GM23338 (cell line): ENCODE data around the gene NENF. TPM values are rescaled to one million over a fixed set of nuclear protein-coding genes. Genes with fewer than 3 reads are reported as not detected.

ENCODE experiments used
- ATAC-seq: fragments of 200-7000 bp; cut with Tn5 transposase; 3 replicates; pipeline ENCODE4 v1.9.1; 2020
- DNase-seq: peaks from one replicate; pipeline ENCODE4 v3.0.0-alpha.2; 2015; ENCODE audit warnings: low spot score
- H2AFZ ChIP-seq: fragments of 200-600 bp; sonication (generic); 2 replicates; pipeline ENCODE4 v1.8.0; 2016; ENCODE audit warnings: antibody characterized with exemption, mild to moderate bottlenecking, moderate library complexity
- H3F3A ChIP-seq: fragments of 200-600 bp; sonication (generic); replicated peaks from 2 replicates; pipeline ENCODE4 v1.8.0; 2017; ENCODE audit warnings: antibody characterized with exemption, mixed run types, low read depth
- H3K27ac ChIP-seq: fragments of 200-600 bp; sonication (generic); 2 replicates; pipeline ENCODE4 v1.6.1; 2016; ENCODE audit warnings: low read depth
- H3K27me3 ChIP-seq: fragments of 200-600 bp; sonication (generic); 2 replicates; pipeline ENCODE4 v1.8.0; 2016; ENCODE audit warnings: mild to moderate bottlenecking, mixed run types, moderate library complexity; ENCODE audit not compliant: insufficient read depth
- H3K36me3 ChIP-seq: fragments of 200-600 bp; sonication (generic); 2 replicates; pipeline ENCODE4 v1.8.0; 2016; ENCODE audit warnings: mild to moderate bottlenecking; ENCODE audit not compliant: insufficient read depth
- H3K4me1 ChIP-seq: fragments of 200-600 bp; sonication (generic); 2 replicates; pipeline ENCODE4 v1.8.0; 2016; ENCODE audit warnings: mild to moderate bottlenecking, moderate library complexity; ENCODE audit not compliant: insufficient read depth
- H3K4me2 ChIP-seq: fragments of 200-600 bp; sonication (generic); 2 replicates; pipeline ENCODE4 v1.7.1; 2017; ENCODE audit warnings: mixed run types
- H3K4me3 ChIP-seq: fragments of 200-600 bp; sonication (generic); 2 replicates; pipeline ENCODE4 v1.6.1; 2016; ENCODE audit warnings: mixed run types
- H3K79me2 ChIP-seq: fragments of 200-600 bp; sonication (generic); replicated peaks from 2 replicates; pipeline ENCODE4 v1.8.0; 2017; ENCODE audit warnings: mild to moderate bottlenecking; ENCODE audit not compliant: insufficient read depth
- H3K9me2 ChIP-seq: fragments of 200-600 bp; sonication (generic); 2 replicates; pipeline ENCODE4 v1.8.0; 2017; ENCODE audit not compliant: insufficient read depth
- H4K20me1 ChIP-seq: fragments of 200-600 bp; sonication (generic); replicated peaks from 2 replicates; pipeline ENCODE4 v1.8.0; 2017; ENCODE audit warnings: mild to moderate bottlenecking; ENCODE audit not compliant: insufficient read depth
- H3K27ac Mint-ChIP-seq: 2 replicates; pipeline ENCODE4 v1.8.0; 2020; ENCODE audit warnings: inconsistent platforms, mild to moderate bottlenecking, moderate library complexity, mixed read lengths
- H3K27me3 Mint-ChIP-seq: 3 replicates; pipeline ENCODE4 v1.8.0; 2022; ENCODE audit warnings: low read depth, mild to moderate bottlenecking, moderate library complexity, mixed read lengths, inconsistent platforms; ENCODE audit not compliant: insufficient read depth, poor library complexity
- H3K36me3 Mint-ChIP-seq: 3 replicates; pipeline ENCODE4 v1.8.0; 2021; ENCODE audit warnings: low read depth, mild to moderate bottlenecking, inconsistent platforms, moderate library complexity, mixed read lengths
- H3K4me1 Mint-ChIP-seq: 3 replicates; pipeline ENCODE4 v1.8.0; 2020; ENCODE audit warnings: mild to moderate bottlenecking, inconsistent platforms, mixed read lengths
- H3K4me3 Mint-ChIP-seq: 3 replicates; pipeline ENCODE4 v1.8.0; 2021; ENCODE audit warnings: moderate library complexity, mild to moderate bottlenecking, inconsistent platforms, mixed read lengths
- H3K9me3 Mint-ChIP-seq: 3 replicates; pipeline ENCODE4 v1.8.0; 2020; ENCODE audit warnings: moderate library complexity, mild to moderate bottlenecking, inconsistent platforms, mixed read lengths
- CREB1 ChIP-seq: fragments of 250-450 bp; sonication (Bioruptor Pico); IDR thresholded peaks from 2 replicates; pipeline ENCODE4 v1.5.0; 2020; ENCODE audit warnings: low read depth, mild to moderate bottlenecking, moderate library complexity
- EZH2 ChIP-seq: fragments of 200-600 bp; sonication (generic); IDR thresholded peaks from one replicate; pipeline ENCODE4 v1.8.0; 2017; ENCODE audit warnings: antibody characterized with exemption, mild to moderate bottlenecking, low read depth; ENCODE audit not compliant: unreplicated experiment
- EZH2phosphoT487 ChIP-seq: fragments of 200-600 bp; sonication (generic); IDR thresholded peaks from one replicate; pipeline ENCODE4 v1.8.1; 2018; ENCODE audit warnings: antibody characterized with exemption; ENCODE audit not compliant: unreplicated experiment
- JUNB ChIP-seq: IDR thresholded peaks from one replicate; pipeline ENCODE4 v1.6.1; 2016; ENCODE audit warnings: antibody characterized with exemption; ENCODE audit not compliant: unreplicated experiment
- NANOG ChIP-seq: IDR thresholded peaks from 2 replicates; pipeline ENCODE4 v1.6.1; 2016; ENCODE audit warnings: antibody characterized with exemption, borderline replicate concordance
- POLR2AphosphoS5 ChIP-seq: IDR thresholded peaks from 2 replicates; pipeline ENCODE4 v1.6.1; 2016; ENCODE audit warnings: antibody characterized with exemption, low read depth
- STAT1 ChIP-seq: IDR thresholded peaks from one replicate; pipeline ENCODE4 v1.6.1; 2016; ENCODE audit warnings: antibody characterized with exemption; ENCODE audit not compliant: unreplicated experiment
- ZNF114 ChIP-seq: fragments of 250-450 bp; sonication (Bioruptor Pico); IDR thresholded peaks from 2 replicates; pipeline ENCODE4 v1.5.0; 2020; ENCODE audit warnings: mild to moderate bottlenecking, moderate library complexity
- ZNF331 ChIP-seq: fragments of 250-450 bp; sonication (Bioruptor Pico); IDR thresholded peaks from 2 replicates; pipeline ENCODE4 v1.5.0; 2020; ENCODE audit warnings: low read depth, mild to moderate bottlenecking, moderate library complexity
- polyA plus RNA-seq: library from polyadenylated mRNA; unstranded; fragments of >200 nt; fragmentation: Nextera tagmentation; extraction: Ambion mirVana; gene quantifications from 2 replicates; pipeline ENCODE4 v1.2.1, GENCODE V29; 2016
- total RNA-seq: library from RNA; depleted of rRNA; stranded (reverse); fragments of >200 nt; shearing (Covaris generic); gene quantifications from 2 replicates; pipeline ENCODE4 v1.2.3, GENCODE V29; 2014
- TF ChIP-seq, protein P1 (sequence below): IDR thresholded peaks from one replicate; pipeline ENCODE4 v1.6.1; 2018; ENCODE audit warnings: antibody characterized with exemption; ENCODE audit not compliant: unreplicated experiment
- TF ChIP-seq, protein P2 (sequence below): fragments of 250-450 bp; sonication (Bioruptor Pico); IDR thresholded peaks from 2 replicates; pipeline ENCODE4 v1.5.0; 2020; ENCODE audit warnings: mild to moderate bottlenecking, moderate library complexity
- TF ChIP-seq, protein P3 (sequence below): IDR thresholded peaks from 2 replicates; pipeline ENCODE4 v1.6.1; 2016; ENCODE audit warnings: antibody characterized with exemption
- TF ChIP-seq, protein P4 (sequence below), 2 experiments: fragments of 200-600 bp in 1 of 2; sonication (generic) in 1 of 2; conservative IDR thresholded peaks; 2 replicates each; pipeline versions ENCODE4 v1.5.1 to v1.6.1; 2016 to 2017; ENCODE audit warnings: antibody characterized with exemption in 2 of 2, low read depth in 2 of 2, mild to moderate bottlenecking in 2 of 2, moderate library complexity in 1 of 2

Gene NENF
- total and polyA plus RNA-seq, 2 experiments from 2014 or later, result 27.6 to 60.7 TPM

DNA sequence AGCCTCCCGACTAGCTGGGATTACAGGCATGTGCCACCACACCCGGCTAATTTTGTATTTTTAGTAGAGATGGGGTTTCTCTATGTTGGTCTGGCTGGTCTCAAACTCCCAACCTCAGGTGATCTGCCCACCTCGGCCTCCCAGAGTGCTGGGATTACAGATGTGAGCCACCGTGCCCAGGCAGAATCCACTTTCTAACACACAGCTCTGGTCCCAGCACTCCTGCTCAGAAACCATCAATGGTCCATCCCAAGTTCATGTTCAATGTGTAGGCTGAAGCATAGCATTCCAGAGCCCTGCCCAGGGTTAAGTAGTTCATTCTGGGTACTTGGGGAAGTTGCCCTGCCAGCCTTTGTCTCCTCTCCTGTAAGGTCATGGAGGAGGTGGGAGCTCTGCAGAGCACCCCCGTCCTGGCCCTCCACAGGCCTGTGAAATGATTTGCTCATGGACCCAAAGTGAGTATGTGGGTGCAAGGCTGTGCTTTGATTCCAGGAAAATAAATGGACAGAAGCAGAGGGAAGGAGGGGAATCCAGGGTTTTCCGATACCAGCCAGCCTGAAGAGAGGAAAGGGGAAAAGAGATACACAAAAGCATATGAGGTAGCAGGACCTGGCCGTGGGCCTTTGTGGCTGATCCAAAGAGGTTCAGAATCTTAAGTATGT lies 55.2 kb downstream of the NENF start:
- no peak overlapping the region for H3K4me2 ChIP-seq
- no peak overlapping the region for H3K27ac ChIP-seq
- H4K20me1 ChIP-seq, result no peaks in the 10 kb centered on the region
- H3K9me2 ChIP-seq, result peaks cover 4% of the 10 kb centered on the region; the same call in 1 of the 2 replicates
- H2AFZ ChIP-seq, result no peak overlapping the region
- no peak for DNase-seq
- no peak overlapping the region for H3K27ac Mint-ChIP-seq
- TF ChIP-seq, protein P1, sequence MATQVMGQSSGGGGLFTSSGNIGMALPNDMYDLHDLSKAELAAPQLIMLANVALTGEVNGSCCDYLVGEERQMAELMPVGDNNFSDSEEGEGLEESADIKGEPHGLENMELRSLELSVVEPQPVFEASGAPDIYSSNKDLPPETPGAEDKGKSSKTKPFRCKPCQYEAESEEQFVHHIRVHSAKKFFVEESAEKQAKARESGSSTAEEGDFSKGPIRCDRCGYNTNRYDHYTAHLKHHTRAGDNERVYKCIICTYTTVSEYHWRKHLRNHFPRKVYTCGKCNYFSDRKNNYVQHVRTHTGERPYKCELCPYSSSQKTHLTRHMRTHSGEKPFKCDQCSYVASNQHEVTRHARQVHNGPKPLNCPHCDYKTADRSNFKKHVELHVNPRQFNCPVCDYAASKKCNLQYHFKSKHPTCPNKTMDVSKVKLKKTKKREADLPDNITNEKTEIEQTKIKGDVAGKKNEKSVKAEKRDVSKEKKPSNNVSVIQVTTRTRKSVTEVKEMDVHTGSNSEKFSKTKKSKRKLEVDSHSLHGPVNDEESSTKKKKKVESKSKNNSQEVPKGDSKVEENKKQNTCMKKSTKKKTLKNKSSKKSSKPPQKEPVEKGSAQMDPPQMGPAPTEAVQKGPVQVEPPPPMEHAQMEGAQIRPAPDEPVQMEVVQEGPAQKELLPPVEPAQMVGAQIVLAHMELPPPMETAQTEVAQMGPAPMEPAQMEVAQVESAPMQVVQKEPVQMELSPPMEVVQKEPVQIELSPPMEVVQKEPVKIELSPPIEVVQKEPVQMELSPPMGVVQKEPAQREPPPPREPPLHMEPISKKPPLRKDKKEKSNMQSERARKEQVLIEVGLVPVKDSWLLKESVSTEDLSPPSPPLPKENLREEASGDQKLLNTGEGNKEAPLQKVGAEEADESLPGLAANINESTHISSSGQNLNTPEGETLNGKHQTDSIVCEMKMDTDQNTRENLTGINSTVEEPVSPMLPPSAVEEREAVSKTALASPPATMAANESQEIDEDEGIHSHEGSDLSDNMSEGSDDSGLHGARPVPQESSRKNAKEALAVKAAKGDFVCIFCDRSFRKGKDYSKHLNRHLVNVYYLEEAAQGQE, result no peak
- TF ChIP-seq EZH2 (no peak), EZH2phosphoT487 (no peak), CREB1 (CRISPR knock-in tag) (no peak), POLR2AphosphoS5 (no peak), STAT1 (no peak), JUNB (no peak), ZNF114 (CRISPR knock-in tag) (no peak), NANOG (no peak), ZNF331 (CRISPR knock-in tag) (no peak)
- TF ChIP-seq, protein P2, sequence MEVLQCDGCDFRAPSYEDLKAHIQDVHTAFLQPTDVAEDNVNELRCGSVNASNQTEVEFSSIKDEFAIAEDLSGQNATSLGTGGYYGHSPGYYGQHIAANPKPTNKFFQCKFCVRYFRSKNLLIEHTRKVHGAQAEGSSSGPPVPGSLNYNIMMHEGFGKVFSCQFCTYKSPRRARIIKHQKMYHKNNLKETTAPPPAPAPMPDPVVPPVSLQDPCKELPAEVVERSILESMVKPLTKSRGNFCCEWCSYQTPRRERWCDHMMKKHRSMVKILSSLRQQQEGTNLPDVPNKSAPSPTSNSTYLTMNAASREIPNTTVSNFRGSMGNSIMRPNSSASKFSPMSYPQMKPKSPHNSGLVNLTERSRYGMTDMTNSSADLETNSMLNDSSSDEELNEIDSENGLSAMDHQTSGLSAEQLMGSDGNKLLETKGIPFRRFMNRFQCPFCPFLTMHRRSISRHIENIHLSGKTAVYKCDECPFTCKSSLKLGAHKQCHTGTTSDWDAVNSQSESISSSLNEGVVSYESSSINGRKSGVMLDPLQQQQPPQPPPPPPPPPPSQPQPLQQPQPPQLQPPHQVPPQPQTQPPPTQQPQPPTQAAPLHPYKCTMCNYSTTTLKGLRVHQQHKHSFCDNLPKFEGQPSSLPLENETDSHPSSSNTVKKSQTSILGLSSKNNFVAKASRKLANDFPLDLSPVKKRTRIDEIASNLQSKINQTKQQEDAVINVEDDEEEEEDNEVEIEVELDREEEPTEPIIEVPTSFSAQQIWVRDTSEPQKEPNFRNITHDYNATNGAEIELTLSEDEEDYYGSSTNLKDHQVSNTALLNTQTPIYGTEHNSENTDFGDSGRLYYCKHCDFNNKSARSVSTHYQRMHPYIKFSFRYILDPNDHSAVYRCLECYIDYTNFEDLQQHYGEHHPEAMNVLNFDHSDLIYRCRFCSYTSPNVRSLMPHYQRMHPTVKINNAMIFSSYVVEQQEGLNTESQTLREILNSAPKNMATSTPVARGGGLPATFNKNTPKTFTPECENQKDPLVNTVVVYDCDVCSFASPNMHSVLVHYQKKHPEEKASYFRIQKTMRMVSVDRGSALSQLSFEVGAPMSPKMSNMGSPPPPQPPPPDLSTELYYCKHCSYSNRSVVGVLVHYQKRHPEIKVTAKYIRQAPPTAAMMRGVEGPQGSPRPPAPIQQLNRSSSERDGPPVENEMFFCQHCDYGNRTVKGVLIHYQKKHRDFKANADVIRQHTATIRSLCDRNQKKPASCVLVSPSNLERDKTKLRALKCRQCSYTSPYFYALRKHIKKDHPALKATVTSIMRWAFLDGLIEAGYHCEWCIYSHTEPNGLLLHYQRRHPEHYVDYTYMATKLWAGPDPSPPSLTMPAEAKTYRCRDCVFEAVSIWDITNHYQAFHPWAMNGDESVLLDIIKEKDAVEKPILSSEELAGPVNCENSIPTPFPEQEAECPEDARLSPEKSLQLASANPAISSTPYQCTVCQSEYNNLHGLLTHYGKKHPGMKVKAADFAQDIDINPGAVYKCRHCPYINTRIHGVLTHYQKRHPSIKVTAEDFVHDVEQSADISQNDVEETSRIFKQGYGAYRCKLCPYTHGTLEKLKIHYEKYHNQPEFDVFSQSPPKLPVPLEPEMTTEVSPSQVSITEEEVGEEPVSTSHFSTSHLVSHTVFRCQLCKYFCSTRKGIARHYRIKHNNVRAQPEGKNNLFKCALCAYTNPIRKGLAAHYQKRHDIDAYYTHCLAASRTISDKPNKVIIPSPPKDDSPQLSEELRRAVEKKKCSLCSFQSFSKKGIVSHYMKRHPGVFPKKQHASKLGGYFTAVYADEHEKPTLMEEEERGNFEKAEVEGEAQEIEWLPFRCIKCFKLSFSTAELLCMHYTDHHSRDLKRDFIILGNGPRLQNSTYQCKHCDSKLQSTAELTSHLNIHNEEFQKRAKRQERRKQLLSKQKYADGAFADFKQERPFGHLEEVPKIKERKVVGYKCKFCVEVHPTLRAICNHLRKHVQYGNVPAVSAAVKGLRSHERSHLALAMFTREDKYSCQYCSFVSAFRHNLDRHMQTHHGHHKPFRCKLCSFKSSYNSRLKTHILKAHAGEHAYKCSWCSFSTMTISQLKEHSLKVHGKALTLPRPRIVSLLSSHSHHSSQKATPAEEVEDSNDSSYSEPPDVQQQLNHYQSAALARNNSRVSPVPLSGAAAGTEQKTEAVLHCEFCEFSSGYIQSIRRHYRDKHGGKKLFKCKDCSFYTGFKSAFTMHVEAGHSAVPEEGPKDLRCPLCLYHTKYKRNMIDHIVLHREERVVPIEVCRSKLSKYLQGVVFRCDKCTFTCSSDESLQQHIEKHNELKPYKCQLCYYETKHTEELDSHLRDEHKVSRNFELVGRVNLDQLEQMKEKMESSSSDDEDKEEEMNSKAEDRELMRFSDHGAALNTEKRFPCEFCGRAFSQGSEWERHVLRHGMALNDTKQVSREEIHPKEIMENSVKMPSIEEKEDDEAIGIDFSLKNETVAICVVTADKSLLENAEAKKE (CRISPR knock-in tag), result no peak
- TF ChIP-seq, protein P3, sequence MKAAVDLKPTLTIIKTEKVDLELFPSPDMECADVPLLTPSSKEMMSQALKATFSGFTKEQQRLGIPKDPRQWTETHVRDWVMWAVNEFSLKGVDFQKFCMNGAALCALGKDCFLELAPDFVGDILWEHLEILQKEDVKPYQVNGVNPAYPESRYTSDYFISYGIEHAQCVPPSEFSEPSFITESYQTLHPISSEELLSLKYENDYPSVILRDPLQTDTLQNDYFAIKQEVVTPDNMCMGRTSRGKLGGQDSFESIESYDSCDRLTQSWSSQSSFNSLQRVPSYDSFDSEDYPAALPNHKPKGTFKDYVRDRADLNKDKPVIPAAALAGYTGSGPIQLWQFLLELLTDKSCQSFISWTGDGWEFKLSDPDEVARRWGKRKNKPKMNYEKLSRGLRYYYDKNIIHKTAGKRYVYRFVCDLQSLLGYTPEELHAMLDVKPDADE, result no peak
- TF ChIP-seq, protein P4, sequence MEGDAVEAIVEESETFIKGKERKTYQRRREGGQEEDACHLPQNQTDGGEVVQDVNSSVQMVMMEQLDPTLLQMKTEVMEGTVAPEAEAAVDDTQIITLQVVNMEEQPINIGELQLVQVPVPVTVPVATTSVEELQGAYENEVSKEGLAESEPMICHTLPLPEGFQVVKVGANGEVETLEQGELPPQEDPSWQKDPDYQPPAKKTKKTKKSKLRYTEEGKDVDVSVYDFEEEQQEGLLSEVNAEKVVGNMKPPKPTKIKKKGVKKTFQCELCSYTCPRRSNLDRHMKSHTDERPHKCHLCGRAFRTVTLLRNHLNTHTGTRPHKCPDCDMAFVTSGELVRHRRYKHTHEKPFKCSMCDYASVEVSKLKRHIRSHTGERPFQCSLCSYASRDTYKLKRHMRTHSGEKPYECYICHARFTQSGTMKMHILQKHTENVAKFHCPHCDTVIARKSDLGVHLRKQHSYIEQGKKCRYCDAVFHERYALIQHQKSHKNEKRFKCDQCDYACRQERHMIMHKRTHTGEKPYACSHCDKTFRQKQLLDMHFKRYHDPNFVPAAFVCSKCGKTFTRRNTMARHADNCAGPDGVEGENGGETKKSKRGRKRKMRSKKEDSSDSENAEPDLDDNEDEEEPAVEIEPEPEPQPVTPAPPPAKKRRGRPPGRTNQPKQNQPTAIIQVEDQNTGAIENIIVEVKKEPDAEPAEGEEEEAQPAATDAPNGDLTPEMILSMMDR (conservative IDR thresholded peaks at IDR 0.05; ENCODE audit: low read depth in 2 of 2), result no peak
- H3K9me3 Mint-ChIP-seq, result no peaks in the 10 kb centered on the region
- H3K27me3 ChIP-seq, result no peaks in the 10 kb centered on the region
- H3K4me3 Mint-ChIP-seq, result no peak overlapping the region
- H3K4me3 ChIP-seq, result no peak overlapping the region
- H3K79me2 ChIP-seq, result no peaks in the 10 kb centered on the region
- H3K36me3 Mint-ChIP-seq, result no peaks in the 10 kb centered on the region
- peaks cover 13% of the 10 kb centered on the region for H3K4me1 Mint-ChIP-seq
- no peaks in the 10 kb centered on the region for H3F3A ChIP-seq
- H3K36me3 ChIP-seq, result no peaks in the 10 kb centered on the region
- peaks cover 12% of the 10 kb centered on the region for H3K27me3 Mint-ChIP-seq
- ATAC-seq, result no peak
- peaks cover 2% of the 10 kb centered on the region; the same call in 1 of the 2 replicates for H3K4me1 ChIP-seq
